Pancreas (tissue), 10 donors: ENCODE results near the gene RPP25L. TPM values are rescaled to one million over a fixed set of nuclear protein-coding genes. Genes with fewer than 3 reads are reported as not detected.

Experiments
- ATAC-seq, 4 donors: fragments of 200-7000 bp; cut with Tn5 transposase; one replicate each; pipeline versions ENCODE4 v1.8.0 to v1.9.1; 2020; ENCODE audit warnings: mild to moderate bottlenecking in 4 of 4, moderate library complexity in 4 of 4
- DNase-seq, 6 donors: peaks; one replicate each; pipeline ENCODE4 v3.0.0-alpha.2; 2020
- FAIRE-seq: peaks from 2 replicates; lab custom pipeline; 2012; peaks lifted over from hg19 to GRCh38; lab: Jason Lieb, UNC
- H3K27ac ChIP-seq, 4 donors: fragments of 200-600 bp; sonication (generic); 1 replicate in 3 of 4; 2 replicates in 1 of 4; pipeline versions ENCODE4 v1.5.0 to v1.8.0; 2020
- H3K27me3 ChIP-seq, 4 donors: fragments of 200-600 bp; one replicate each; pipeline ENCODE4 v1.8.0; 2021
- H3K36me3 ChIP-seq, 3 donors: fragments of 200-600 bp; sonication (generic) in 1 of 3; one replicate each; pipeline versions ENCODE4 v1.5.0 to v1.8.0; 2020 to 2021
- H3K4me1 ChIP-seq, 3 donors: fragments of 200-600 bp; one replicate each; pipeline ENCODE4 v1.8.0; 2021
- H3K4me3 ChIP-seq, 4 donors: fragments of 200-600 bp; sonication (generic) in 2 of 4; one replicate each; pipeline versions ENCODE4 v1.5.0 to v1.8.0; 2020 to 2021
- H3K9me3 ChIP-seq, 4 donors: fragments of 200-600 bp; one replicate each; pipeline ENCODE4 v1.8.0; 2021
- WGBS, 2 donors: extraction: QIAGEN DNeasy Blood & Tissue Kit; methylation state at CpG; one replicate each; pipeline ENCODE4 v1.1.7; 2013; 5-methylcytosine and 5-hydroxymethylcytosine counted together
- intact Hi-C, 3 donors: fragments of 100-400 bp; cut with DNase I; formaldehyde crosslinking; loops; one replicate each; pipeline versions ENCODE4 v1.11.1 to v1.14.2; 2022
- polyA plus RNA-seq, 2 donors: library from polyadenylated mRNA; stranded (reverse); fragments of 200-250 nt; gene quantifications; one replicate each; pipeline ENCODE4 v1.2.3, GENCODE V29; 2013
- total RNA-seq, 6 donors: library from RNA; stranded (reverse); fragmentation: NEBNext Ultra II Directional in 4 of 6; extraction: Animal tissue kit (Norgen Biotek cat#: 25700) in 4 of 6; gene quantifications; one replicate each; pipeline versions ENCODE4 v1.2.1 to v1.2.4, GENCODE V29; 2021 to 2023
- TF ChIP-seq, protein P1 (sequence below), 4 donors: fragments of 200-600 bp; sonication (generic) in 3 of 4; IDR thresholded peaks; one replicate each; pipeline versions ENCODE4 v1.5.0 to v1.8.0; 2021; ENCODE audit warnings: antibody characterized with exemption in 4 of 4
- donor health status: healthy with polysubstance abuse.
- donor health status: DM: no; HTN: no; CAD: no; lungs with moderate emphysema.
- donor health status: DM: no; HTN: no; CAD: no.
- donor health status: control.
- donor health status: control.
- donor health status: Bipolar disorder and iron deficiency.
- donor health status: DM: yes; HTN: yes; CAD: no.
- donor health status: DM: no; HTN: no; CAD: no.
- donor health status: DM: no; HTN: no; CAD: no.
- donor health status: DM: yes; HTN: yes; CAD: no.

RPP25L gene
- total and polyA plus RNA-seq, 8 donors, result 7.6 to 19.8 (median 12.4) TPM

GRCh38 chr9:34575241-34575640 is 36.7 kb downstream of the RPP25L start:
- no peak for FAIRE-seq
- no peaks in the 10 kb centered on the region for H3K9me3 ChIP-seq
- TF ChIP-seq, protein P1, sequence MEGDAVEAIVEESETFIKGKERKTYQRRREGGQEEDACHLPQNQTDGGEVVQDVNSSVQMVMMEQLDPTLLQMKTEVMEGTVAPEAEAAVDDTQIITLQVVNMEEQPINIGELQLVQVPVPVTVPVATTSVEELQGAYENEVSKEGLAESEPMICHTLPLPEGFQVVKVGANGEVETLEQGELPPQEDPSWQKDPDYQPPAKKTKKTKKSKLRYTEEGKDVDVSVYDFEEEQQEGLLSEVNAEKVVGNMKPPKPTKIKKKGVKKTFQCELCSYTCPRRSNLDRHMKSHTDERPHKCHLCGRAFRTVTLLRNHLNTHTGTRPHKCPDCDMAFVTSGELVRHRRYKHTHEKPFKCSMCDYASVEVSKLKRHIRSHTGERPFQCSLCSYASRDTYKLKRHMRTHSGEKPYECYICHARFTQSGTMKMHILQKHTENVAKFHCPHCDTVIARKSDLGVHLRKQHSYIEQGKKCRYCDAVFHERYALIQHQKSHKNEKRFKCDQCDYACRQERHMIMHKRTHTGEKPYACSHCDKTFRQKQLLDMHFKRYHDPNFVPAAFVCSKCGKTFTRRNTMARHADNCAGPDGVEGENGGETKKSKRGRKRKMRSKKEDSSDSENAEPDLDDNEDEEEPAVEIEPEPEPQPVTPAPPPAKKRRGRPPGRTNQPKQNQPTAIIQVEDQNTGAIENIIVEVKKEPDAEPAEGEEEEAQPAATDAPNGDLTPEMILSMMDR (IDR thresholded peaks at IDR 0.05), result no peak
- no peaks in the 10 kb centered on the region for H3K36me3 ChIP-seq
- no peak overlapping the region for H3K4me3 ChIP-seq
- DNase-seq, result no peak
- intact Hi-C loops, result no loop called here
- no peak overlapping the region for H3K27ac ChIP-seq
- ATAC-seq, result no peak
- H3K4me1 ChIP-seq, result no peaks in the 10 kb centered on the region
- H3K27me3 ChIP-seq, result peaks cover 0 to 5% (median 0%) of the 10 kb centered on the region in 4 donors
- 59 to 67% methylated on average over 8 of the region's 8 CpGs for WGBS, 2 donors

DNA sequence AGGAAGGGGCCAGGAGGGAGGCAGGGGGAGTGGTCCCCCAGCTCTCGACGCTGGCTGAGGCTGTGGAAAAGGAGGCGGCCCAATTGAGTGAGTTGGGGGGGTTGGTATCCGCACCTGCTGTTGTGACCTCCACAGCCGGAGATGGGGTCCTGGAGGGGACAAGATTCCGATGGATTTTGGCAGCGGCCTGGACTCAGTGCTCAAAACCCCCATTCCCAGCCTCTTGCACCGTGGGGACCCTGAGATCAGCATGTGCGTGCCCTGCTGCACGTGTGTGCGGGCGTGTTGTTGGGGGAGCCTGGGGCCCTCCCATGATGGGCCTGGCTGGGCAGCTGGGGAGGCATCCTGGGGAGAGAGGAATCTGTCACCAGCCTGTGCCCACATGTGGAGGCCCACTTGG is 37.3 kb downstream of the RPP25L start:
- FAIRE-seq (no peak), DNase-seq (no peak), ATAC-seq (no peak)
- peaks cover 0 to 5% (median 0%) of the 10 kb centered on the region in 4 donors for H3K27me3 ChIP-seq
- TF ChIP-seq, protein P1 (IDR thresholded peaks at IDR 0.05), result no peak
- no peaks in the 10 kb centered on the region for H3K36me3 ChIP-seq
- H3K4me1 ChIP-seq, result no peaks in the 10 kb centered on the region
- intact Hi-C loops, result no loop called here
- 89 to 90% methylated on average over 12 of the region's 12 CpGs for WGBS, 2 donors
- H3K9me3 ChIP-seq, result no peaks in the 10 kb centered on the region
- H3K27ac ChIP-seq, result no peak overlapping the region
- H3K4me3 ChIP-seq, result no peak overlapping the region

- Histone ChIP-seq H3K4me1 (no peaks in the 10 kb centered on the region), H3K9me3 (no peaks in the 10 kb centered on the region), H3K36me3 (no peaks in the 10 kb centered on the region), H3K27me3 (peaks cover 0 to 3% (median 0%) of the 10 kb centered on the region in 4 donors), H3K4me3 (no peak overlapping the region), H3K27ac (no peak overlapping the region)
- FAIRE-seq (no peak), ATAC-seq (no peak), DNase-seq (no peak)
- TF ChIP-seq, protein P1 (IDR thresholded peaks at IDR 0.05), result no peak
- intact Hi-C loops, result no loop called here
- 78 to 85% methylated on average over 10 to 17 of the region's 17 CpGs for WGBS, 2 donors
These were observed 38.1 kb downstream of the RPP25L start for GRCh38 chr9:34573599-34574325.

- ATAC-seq, result no peak
- no peak for FAIRE-seq
- 62 to 72% methylated on average over 6 of the region's 6 CpGs for WGBS, 2 donors
- no peak for DNase-seq
- intact Hi-C loops, result no loop called here
- no peak overlapping the region for H3K27ac ChIP-seq
- H3K9me3 ChIP-seq, result no peaks in the 10 kb centered on the region
- H3K36me3 ChIP-seq, result no peaks in the 10 kb centered on the region
- H3K4me3 ChIP-seq, result no peak overlapping the region
- H3K27me3 ChIP-seq, result no peaks in the 10 kb centered on the region
- no peaks in the 10 kb centered on the region for H3K4me1 ChIP-seq
- TF ChIP-seq, protein P1 (IDR thresholded peaks at IDR 0.05), result no peak
These were observed 39.3 kb downstream of the RPP25L start for GRCh38 chr9:34572628-34573027.

DNA sequence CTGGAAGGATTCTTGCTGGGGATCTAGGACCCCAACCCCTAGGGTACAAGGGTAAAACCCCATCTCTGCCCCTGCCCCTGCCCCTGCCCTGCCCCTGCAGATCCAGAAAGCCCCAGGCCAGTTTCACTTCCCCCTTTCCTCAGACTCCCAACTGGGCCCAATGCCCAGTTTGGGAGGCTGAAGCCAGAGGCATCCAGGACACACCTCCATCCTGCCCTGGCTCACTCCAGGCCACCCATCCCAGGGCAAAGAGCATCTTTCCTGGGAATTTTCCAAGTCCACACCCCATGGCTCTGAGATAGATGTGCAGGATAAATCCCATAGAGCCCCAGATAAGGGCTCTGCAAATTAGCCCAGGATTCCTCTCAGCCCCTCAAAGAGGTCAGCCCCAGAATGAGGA is 39.8 kb downstream of the RPP25L start:
- ATAC-seq (peak in 2 of 4 donors; percentile 32), FAIRE-seq (no peak), DNase-seq (no peak)
- TF ChIP-seq, protein P1 (IDR thresholded peaks at IDR 0.05), result no peak
- Histone ChIP-seq H3K36me3 (no peaks in the 10 kb centered on the region), H3K27me3 (no peaks in the 10 kb centered on the region), H3K27ac (no peak overlapping the region), H3K4me1 (no peaks in the 10 kb centered on the region), H3K9me3 (no peaks in the 10 kb centered on the region), H3K4me3 (no peak overlapping the region)
- intact Hi-C loops, result no loop called here
